Posterior vena cava (tissue), 2 donors: ENCODE results near the gene EIF1AD. TPM values are rescaled to one million over a fixed set of nuclear protein-coding genes. Genes with fewer than 3 reads are reported as not detected.
A peak's percentile ranks its signal among the peaks of the same experiment; 100 is the strongest.
"Not testable (repeated sequence)": the region's sequence is repeated elsewhere in the genome, so short reads cannot be mapped to it uniquely, and the experiment has no call there.

ENCODE experiments used
- DNase-seq: peaks from one replicate; pipeline ENCODE4 v3.0.0-alpha.2; 2020; ENCODE audit warnings: low spot score
- intact Hi-C, 2 donors: fragments of 100-400 bp; cut with DNase I; formaldehyde crosslinking; loops; one replicate each; pipeline versions ENCODE4 v1.14.1 to v1.14.2; 2022 to 2023
- total RNA-seq, 2 donors: library from RNA; stranded (reverse); fragmentation: NEBNext Ultra II Directional; extraction: Animal tissue kit (Norgen Biotek cat#: 25700); gene quantifications; one replicate each; pipeline ENCODE4 v1.2.1, GENCODE V29; 2021
- donor health status: DM: yes; HTN: yes; CAD: no.
- donor health status: DM: yes; HTN: yes; CAD: no.

The EIF1AD gene
- total RNA-seq, 2 donors from 2014 or later, result 24.8 to 24.9 TPM

GRCh38 chr11:66026017-66026529 lies 24.1 kb upstream of the EIF1AD start, which contains the start of gene CATSPER1:
Gene CATSPER1 (minus strand): TSS chr11:66026479. CDS start chr11:66026379, 100 bp downstream.
- DNase-seq, result no peak
- intact Hi-C loops, result no loop called here

- intact Hi-C loops, DNase-seq: not testable (repeated sequence)
These were observed 21.2 kb upstream of the EIF1AD start for GRCh38 chr11:66023186-66023440.

GRCh38 chr11:66022401-66023185 lies 20.6 kb upstream of the EIF1AD start:
- intact Hi-C loops, result no loop called here
- peak; percentile 91 for DNase-seq

GRCh38 chr11:66020618-66021357 lies 18.8 kb upstream of the EIF1AD start:
- DNase-seq, result peak; percentile 89
- intact Hi-C loops, result no loop called here

- no peak for DNase-seq
- intact Hi-C loops, result no loop called here
These were observed 18.3 kb upstream of the EIF1AD start for GRCh38 chr11:66020212-66020611.

GRCh38 chr11:66017321-66017720 lies 15.4 kb upstream of the EIF1AD start:
- DNase-seq, result no peak
- intact Hi-C loops, result no loop called here

DNA sequence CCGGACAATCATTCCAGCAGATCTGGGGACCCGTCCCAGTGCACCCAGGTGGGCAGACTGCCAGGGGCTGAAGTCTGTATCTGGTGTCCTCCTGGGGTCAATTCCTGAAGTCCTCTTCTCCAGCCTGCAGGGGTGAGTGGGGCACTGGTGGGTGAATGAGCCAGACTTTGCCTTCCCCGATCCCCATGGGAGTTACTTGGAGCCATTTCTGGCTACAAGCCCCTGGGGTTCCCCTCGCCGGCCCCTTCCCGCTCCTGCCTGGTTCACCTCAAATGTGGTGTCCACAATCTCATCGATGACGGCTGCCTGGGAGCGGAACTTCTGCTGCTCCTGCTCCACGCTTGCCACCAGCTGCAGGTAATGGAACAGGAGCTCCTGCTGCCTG lies 14.8 kb upstream of the EIF1AD start:
- DNase-seq, result peak; percentile 70
- intact Hi-C loops, result no loop called here

- intact Hi-C loops, result no loop called here
- DNase-seq, result peak; percentile 45
These were observed 14.2 kb upstream of the EIF1AD start for GRCh38 chr11:66015936-66016792.

DNA sequence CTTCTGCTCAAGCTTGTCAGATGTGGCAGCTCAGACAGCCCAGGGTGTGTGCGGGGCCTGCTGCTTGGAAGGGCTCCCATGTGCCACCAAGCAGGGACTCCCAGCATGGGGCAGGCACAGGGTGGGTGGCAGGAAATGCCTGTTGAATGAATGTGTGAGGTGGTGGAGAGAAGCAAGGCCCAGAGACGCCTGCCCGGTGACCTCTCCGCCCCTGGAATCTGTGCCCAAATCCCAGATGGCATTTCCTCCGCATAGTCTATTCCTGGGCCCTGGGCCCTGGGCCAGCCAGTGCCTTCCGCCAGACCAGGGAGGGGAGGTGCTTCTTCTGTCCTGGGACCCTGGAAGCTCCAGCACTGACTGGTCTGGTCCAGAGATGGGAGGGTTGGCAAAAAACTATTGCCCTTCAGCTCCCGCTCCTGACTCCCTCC lies 13.5 kb upstream of the EIF1AD start:
- intact Hi-C loops, result no loop called here
- DNase-seq, result peak; percentile 74

DNA sequence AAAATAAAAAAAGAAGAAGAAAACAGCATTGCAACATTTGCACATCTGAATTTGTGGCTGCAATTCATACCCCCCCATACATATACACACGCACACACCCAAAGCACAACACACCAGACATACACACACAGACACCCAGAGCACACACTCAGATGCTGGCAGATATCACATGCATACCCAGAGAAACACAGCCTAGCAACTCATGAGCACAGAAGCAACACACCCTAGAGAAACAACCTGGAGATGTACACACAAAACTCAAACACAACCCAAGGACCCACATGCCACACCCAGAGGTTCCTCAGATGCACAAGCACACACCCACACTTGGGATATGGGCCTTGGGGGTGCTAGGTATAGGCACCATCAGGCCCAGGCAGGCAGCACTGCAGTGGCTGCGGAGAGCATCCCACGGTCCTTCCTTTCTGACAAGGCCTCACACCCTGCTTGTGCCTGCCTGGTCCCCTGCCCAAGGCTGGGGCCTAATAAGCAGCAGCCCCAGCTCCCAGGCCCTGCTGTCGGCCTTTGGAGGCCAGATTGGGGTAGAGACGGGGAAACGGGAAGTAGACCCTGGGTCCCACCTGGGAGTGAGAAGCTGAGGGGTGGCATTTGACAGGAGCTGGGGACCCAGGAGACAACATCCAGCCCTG lies 13.0 kb upstream of the EIF1AD start:
- no peak for DNase-seq
- intact Hi-C loops, result no loop called here

DNA sequence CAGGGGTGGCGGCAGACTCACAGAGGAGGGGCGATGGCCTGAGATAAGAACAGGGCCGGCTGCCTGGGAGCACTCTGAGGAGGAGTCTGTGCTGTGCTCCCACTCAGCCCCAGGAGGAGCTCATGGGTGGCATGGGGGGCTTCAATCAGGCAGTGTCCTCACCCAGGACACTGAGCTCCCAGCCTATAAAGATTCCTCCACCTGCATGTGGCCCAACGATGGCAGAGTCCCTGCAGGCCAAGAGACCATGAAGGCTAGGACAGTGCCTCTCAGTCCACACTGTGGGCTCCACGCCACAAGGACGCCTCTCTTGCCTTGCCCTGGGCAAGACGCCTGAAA lies 11.8 kb upstream of the EIF1AD start:
- DNase-seq, result no peak
- intact Hi-C loops, result no loop called here

- intact Hi-C loops, result no loop called here
- DNase-seq, result no peak
These were observed 11.2 kb upstream of the EIF1AD start for GRCh38 chr11:66012946-66013761.

- DNase-seq, result no peak
- intact Hi-C loops, result no loop called here
These were observed 10.5 kb upstream of the EIF1AD start for GRCh38 chr11:66012371-66012945.

DNA sequence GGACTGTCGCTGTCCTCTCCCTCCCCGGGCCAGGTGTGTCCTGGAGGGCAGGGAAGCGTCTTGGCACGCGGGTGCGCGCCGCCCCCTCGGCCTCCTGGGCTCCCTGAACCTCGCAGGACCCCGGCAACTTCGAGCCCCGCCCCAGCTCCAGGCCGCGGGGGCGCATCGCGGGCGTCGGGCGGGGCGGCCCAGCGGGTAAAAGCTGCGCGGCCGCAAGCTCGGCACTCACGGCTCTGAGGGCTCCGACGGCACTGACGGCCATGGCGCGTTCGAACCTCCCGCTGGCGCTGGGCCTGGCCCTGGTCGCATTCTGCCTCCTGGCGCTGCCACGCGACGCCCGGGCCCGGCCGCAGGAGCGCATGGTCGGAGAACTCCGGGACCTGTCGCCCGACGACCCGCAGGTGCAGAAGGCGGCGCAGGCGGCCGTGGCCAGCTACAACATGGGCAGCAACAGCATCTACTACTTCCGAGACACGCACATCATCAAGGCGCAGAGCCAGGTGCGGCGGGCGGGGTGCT lies 9.9 kb upstream of the EIF1AD start, which contains the start of gene CST6:
Gene CST6 (plus strand): TSS at position 224 of the 519 bp plus-strand sequence. CDS start 37 bp downstream, at position 261.
- no peak for DNase-seq
- intact Hi-C loops, result no loop called here

DNA sequence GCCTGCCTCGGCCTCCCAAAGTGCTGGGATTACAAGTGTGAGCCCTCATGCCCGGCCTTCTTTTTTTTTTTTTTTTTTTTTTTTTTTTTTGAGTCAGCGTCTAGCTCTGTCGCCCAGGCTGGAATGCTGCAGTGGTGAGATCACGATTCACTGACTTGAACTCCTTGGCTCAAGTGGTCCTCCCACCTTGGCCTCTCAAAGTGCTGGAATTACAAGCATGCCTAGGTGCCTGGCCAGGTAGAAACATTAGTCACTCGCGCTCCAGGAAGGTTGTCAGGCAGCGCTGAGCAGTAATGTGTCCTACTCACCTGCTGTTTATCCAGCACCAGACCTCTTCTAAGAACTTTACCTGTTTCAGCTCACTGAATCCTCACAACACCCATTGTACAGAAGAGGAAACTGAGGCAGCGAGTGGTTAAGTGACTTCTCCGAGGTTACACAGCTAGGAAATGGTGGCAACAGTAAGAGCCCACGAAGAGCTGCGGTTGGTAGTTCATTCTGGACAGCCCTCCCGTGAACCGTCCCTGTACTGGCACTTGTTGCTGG lies 9.4 kb upstream of the EIF1AD start:
- intact Hi-C loops, result no loop called here

DNA sequence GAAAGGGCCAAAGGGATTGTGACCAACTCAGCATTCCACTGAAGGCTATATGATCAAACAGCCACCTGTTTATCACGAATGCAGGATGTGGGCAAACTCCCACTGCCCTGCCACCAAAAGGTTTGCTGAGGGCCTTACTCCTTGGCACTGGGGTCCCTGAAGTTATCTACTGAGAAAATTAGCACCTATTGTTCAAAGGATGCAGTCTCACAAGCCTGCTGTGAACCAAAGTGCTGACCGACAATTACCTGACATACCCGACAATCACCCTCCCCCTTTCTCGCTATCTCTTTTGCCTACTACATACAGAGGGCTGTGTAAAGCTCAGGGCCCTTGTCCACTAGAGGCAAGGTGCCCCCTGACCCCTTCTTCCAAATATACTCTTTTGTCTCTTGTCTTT lies 8.1 kb upstream of the EIF1AD start:
- intact Hi-C loops, DNase-seq: not testable (repeated sequence)

More for the DNA sequence above, 9.4 kb upstream of the EIF1AD start:
- DNase-seq, result no peak

DNA sequence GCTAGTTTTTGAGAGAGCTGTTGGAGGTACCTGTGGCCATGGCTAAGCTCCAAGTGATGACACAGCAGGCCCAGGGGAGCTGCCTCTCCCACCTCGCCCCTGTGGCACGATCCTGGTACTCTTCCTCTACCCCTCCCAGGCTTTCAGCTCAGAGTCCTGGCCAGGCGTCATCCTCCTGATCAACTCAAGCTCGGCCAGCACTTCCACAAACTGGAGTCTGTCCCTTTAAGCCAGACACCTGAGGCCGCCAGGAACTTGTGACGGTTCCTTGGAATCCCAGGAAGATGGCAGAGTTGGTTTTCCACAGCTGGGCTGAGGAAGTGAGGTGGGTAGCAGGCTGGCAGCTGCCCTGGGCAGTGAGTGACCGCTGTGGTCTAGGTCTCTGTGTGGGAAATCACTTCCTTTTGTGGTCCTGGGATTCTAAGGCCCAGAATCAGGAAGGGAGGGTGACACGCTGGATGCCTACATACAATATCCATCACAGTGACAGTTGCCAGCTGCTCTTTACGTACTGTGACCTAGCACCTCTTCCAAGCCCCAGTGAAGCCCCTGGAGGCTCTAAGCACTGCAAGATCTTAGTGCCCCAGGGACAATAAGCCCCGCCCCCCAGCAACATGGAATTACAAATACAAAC lies 6.6 kb upstream of the EIF1AD start:
- intact Hi-C loops, result no loop called here
- DNase-seq, result no peak
